ENCODE results near the gene ATP1A3. TPM values are rescaled to one million over a fixed set of nuclear protein-coding genes. Genes with fewer than 3 reads are reported as not detected.
A peak's percentile ranks its signal among the peaks of the same experiment; 100 is the strongest.
"Not testable (repeated sequence)": the region's sequence is repeated elsewhere in the genome, so short reads cannot be mapped to it uniquely, and the experiment has no call there.

ATP1A3 gene
- total and polyA plus RNA-seq, 11 donors: 48.3 to 414 (median 226) TPM

GRCh38 chr19:41940731-41941409 lies 53.2 kb downstream of the ATP1A3 start:
- DNase-seq (no peak), ATAC-seq (no peak)
- peak overlapping the region; percentile 22 to 60 (median 53) for H3K4me3 ChIP-seq
- intact Hi-C loops (cut with DNase I): loop anchor here in 1 of 10 donors (5.0 kb wide), 1 partner anchor 49 kb away; no protein-coding TSS in a partner anchor
- H3K27me3 ChIP-seq: peaks cover 8 to 40% (median 20%) of the 10 kb centered on the region in 9 donors
- peaks cover 0 to 17% (median 3%) of the 10 kb centered on the region in 12 donors for H3K4me1 ChIP-seq
- 8 to 10% (median 9%) methylated on average over 49 to 53 of the region's 53 CpGs for WGBS, 4 donors
- peak overlapping the region in 1 of 12 donors; percentile 2 for H3K27ac ChIP-seq
- TF ChIP-seq POLR2A (IDR thresholded peaks at IDR 0.05): no peak
- TF ChIP-seq CTCF (IDR thresholded peaks at IDR 0.05): no peak
- H3K36me3 ChIP-seq: no peaks in the 10 kb centered on the region
- no peaks in the 10 kb centered on the region for H3K9me3 ChIP-seq

GRCh38 chr19:41939861-41940730 lies 53.9 kb downstream of the ATP1A3 start:
- no peaks in the 10 kb centered on the region for H3K9me3 ChIP-seq
- peak overlapping the region; percentile 22 to 60 (median 53) for H3K4me3 ChIP-seq
- no peaks in the 10 kb centered on the region for H3K36me3 ChIP-seq
- peak in 1 of 5 donors; percentile 54 for DNase-seq
- H3K27me3 ChIP-seq: peaks cover 8 to 48% (median 28%) of the 10 kb centered on the region in 9 donors
- intact Hi-C loops (cut with DNase I): loop anchor here in 2 of 10 donors (5.0 kb wide), 2 partner anchors 48 to 68 kb away; no protein-coding TSS in a partner anchor
- ATAC-seq: peak in 1 of 4 donors; percentile 43
- 1 to 2% (median 1%) methylated on average over 43 to 83 of the region's 83 CpGs for WGBS, 4 donors
- peaks cover 0 to 17% (median 3%) of the 10 kb centered on the region in 12 donors for H3K4me1 ChIP-seq
- TF ChIP-seq POLR2A (IDR thresholded peaks at IDR 0.05) (no peak), CTCF (IDR thresholded peaks at IDR 0.05) (no peak)
- peak overlapping the region in 1 of 12 donors; percentile 2 for H3K27ac ChIP-seq

GRCh38 chr19:41939209-41939608 lies 54.8 kb downstream of the ATP1A3 start:
- Histone ChIP-seq H3K4me1 (peaks cover 0 to 17% (median 3%) of the 10 kb centered on the region in 12 donors), H3K27me3 (peaks cover 8 to 56% (median 30%) of the 10 kb centered on the region in 9 donors)
- H3K36me3 ChIP-seq, H3K4me3 ChIP-seq, H3K9me3 ChIP-seq, H3K27ac ChIP-seq, DNase-seq, ATAC-seq: not testable (repeated sequence)
- intact Hi-C loops (cut with DNase I): loop anchor here in 2 of 10 donors (5.0 kb wide), 1 partner anchor 67 kb away; no protein-coding TSS in a partner anchor

GRCh38 chr19:41937525-41938468 lies 56.2 kb downstream of the ATP1A3 start:
- Histone ChIP-seq H3K27me3 (peaks cover 8 to 70% (median 42%) of the 10 kb centered on the region in 9 donors), H3K36me3 (no peaks in the 10 kb centered on the region), H3K4me1 (peaks cover 0 to 17% (median 3%) of the 10 kb centered on the region in 12 donors), H3K4me3 (no peak overlapping the region), H3K9me3 (no peaks in the 10 kb centered on the region), H3K27ac (no peak overlapping the region)
- intact Hi-C loops (cut with DNase I): loop anchor here in 2 of 10 donors (5.0 kb wide), 1 partner anchor 65 kb away; no protein-coding TSS in a partner anchor
- WGBS, 4 donors: 48 to 58% (median 49%) methylated on average over 22 of the region's 22 CpGs
- TF ChIP-seq CTCF (IDR thresholded peaks at IDR 0.05): no peak
- no peak for TF ChIP-seq POLR2A (IDR thresholded peaks at IDR 0.05)
- DNase-seq (no peak), ATAC-seq (no peak)

Data from heart left ventricle (tissue), 16 donors.